GM18907 (cell line): ENCODE data around the gene CMIP.
"Not testable (repeated sequence)": the region's sequence is repeated elsewhere in the genome, so short reads cannot be mapped to it uniquely, and the experiment has no call there.

Experiments
- ATAC-seq: cut with Tn5 transposase; IDR thresholded peaks from one replicate; pipeline ENCODE4 v1.9.1; 2021; ENCODE audit warnings: mild to moderate bottlenecking, moderate library complexity; ENCODE audit not compliant: unreplicated experiment

CMIP gene

GRCh38 chr16:81513204-81514040 lies 68.8 kb downstream of the CMIP start:
- ATAC-seq = peak; percentile 31

GRCh38 chr16:81514041-81514559 lies 69.5 kb downstream of the CMIP start:
- peak; percentile 75 for ATAC-seq

GRCh38 chr16:81514568-81515258 lies 70.1 kb downstream of the CMIP start:
- ATAC-seq = no peak

GRCh38 chr16:81515281-81515680 lies 70.7 kb downstream of the CMIP start:
- ATAC-seq = no peak

- no peak for ATAC-seq
Observed at GRCh38 chr16:81515721-81516120, 71.1 kb downstream of the CMIP start.

GRCh38 chr16:81516478-81517149 lies 72.0 kb downstream of the CMIP start:
- ATAC-seq = no peak

- ATAC-seq = no peak
Observed at GRCh38 chr16:81517150-81517499, 72.5 kb downstream of the CMIP start.

- ATAC-seq = no peak
Observed at GRCh38 chr16:81517629-81518438, 73.2 kb downstream of the CMIP start.

GRCh38 chr16:81518439-81518757 lies 73.8 kb downstream of the CMIP start:
- ATAC-seq = no peak

GRCh38 chr16:81519301-81520150 lies 74.9 kb downstream of the CMIP start:
- ATAC-seq = no peak

- ATAC-seq = no peak
Observed at GRCh38 chr16:81520151-81520470, 75.5 kb downstream of the CMIP start.

GRCh38 chr16:81520560-81521135 lies 76.0 kb downstream of the CMIP start:
- ATAC-seq = no peak

- ATAC-seq = peak; percentile 69
Observed at GRCh38 chr16:81521141-81521626, 76.6 kb downstream of the CMIP start.

GRCh38 chr16:81522108-81522701 lies 77.6 kb downstream of the CMIP start:
- ATAC-seq = no peak

GRCh38 chr16:81522851-81523250 lies 78.2 kb downstream of the CMIP start:
- ATAC-seq = not testable (repeated sequence)

GRCh38 chr16:81523387-81524115 lies 78.9 kb downstream of the CMIP start:
- ATAC-seq = no peak

GRCh38 chr16:81524382-81524781 lies 79.8 kb downstream of the CMIP start:
- ATAC-seq = no peak

- not testable (repeated sequence) for ATAC-seq
Observed at GRCh38 chr16:81524885-81525284, 80.3 kb downstream of the CMIP start.

- no peak for ATAC-seq
Observed at GRCh38 chr16:81526199-81526598, 81.6 kb downstream of the CMIP start.
